Tibial nerve (tissue), 4 donors: ENCODE measurements around the gene MACROH2A2.

Experiments
- EP300 ChIP-seq, 2 donors: sonication (generic); formaldehyde crosslinking; IDR thresholded peaks; one replicate each; pipeline ENCODE4 v1.6.1; 2017; ENCODE audit warnings: antibody characterized with exemption in 2 of 2, mild to moderate bottlenecking in 1 of 2
- POLR2A ChIP-seq, 2 donors: fragments of 450-650 bp; IDR thresholded peaks; one replicate each; pipeline ENCODE4 v1.6.1; 2017; ENCODE audit warnings: antibody characterized with exemption in 2 of 2, mild to moderate bottlenecking in 2 of 2, moderate library complexity in 2 of 2
- TF ChIP-seq, protein P1 (sequence below), 5 experiments: fragments of 200-600 bp in 3 of 5; fragments of 450-650 bp in 2 of 5; sonication (generic) in 3 of 5; IDR thresholded peaks; one replicate each; pipeline ENCODE4 v1.5.1; 2016 to 2019; ENCODE audit warnings: antibody characterized with exemption in 5 of 5, mild to moderate bottlenecking in 3 of 5, moderate library complexity in 2 of 5

DNA sequence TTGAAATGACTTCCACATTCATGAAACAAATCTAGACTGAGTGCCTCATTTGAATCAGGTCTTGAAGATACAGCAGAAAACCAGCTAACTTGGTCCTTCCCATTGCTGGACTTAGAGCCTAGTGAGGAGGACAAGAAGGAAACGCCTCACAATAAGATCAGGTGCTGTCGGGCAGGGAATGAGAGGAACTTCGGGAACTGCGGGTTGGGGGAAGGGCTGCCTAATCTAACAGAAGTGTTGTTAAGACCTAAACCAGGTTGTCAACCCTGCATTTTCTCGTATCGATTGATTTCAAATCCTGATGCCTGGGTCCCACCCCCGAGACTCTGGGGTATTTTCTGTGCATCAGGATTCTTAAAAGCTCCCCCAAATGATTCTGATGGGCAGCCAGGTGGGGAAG, 26.3 kb downstream of the MACROH2A2 start:
- TF ChIP-seq, protein P1, sequence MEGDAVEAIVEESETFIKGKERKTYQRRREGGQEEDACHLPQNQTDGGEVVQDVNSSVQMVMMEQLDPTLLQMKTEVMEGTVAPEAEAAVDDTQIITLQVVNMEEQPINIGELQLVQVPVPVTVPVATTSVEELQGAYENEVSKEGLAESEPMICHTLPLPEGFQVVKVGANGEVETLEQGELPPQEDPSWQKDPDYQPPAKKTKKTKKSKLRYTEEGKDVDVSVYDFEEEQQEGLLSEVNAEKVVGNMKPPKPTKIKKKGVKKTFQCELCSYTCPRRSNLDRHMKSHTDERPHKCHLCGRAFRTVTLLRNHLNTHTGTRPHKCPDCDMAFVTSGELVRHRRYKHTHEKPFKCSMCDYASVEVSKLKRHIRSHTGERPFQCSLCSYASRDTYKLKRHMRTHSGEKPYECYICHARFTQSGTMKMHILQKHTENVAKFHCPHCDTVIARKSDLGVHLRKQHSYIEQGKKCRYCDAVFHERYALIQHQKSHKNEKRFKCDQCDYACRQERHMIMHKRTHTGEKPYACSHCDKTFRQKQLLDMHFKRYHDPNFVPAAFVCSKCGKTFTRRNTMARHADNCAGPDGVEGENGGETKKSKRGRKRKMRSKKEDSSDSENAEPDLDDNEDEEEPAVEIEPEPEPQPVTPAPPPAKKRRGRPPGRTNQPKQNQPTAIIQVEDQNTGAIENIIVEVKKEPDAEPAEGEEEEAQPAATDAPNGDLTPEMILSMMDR (IDR thresholded peaks at IDR 0.05) = no peak
- no peak for TF ChIP-seq POLR2A (IDR thresholded peaks at IDR 0.05)
- no peak for TF ChIP-seq EP300 (IDR thresholded peaks at IDR 0.05)
